HepG2 (cell line): Measurements from ENCODE around the gene SWSAP1. TPM values are rescaled to one million over a fixed set of nuclear protein-coding genes. Genes with fewer than 3 reads are reported as not detected.

ENCODE experiments used
- AGO1 ChIP-seq: fragments of 200-400 bp; formaldehyde crosslinking; IDR thresholded peaks from 2 replicates; pipeline ENCODE4 v1.6.1; 2017; ENCODE audit warnings: mild to moderate bottlenecking, low read depth, low read length, moderate library complexity; ENCODE audit not compliant: poor library complexity, severe bottlenecking
- NPAS2 ChIP-seq: sonication (generic); formaldehyde crosslinking; IDR thresholded peaks from 2 replicates; pipeline ENCODE4 v1.8.0; 2022; ENCODE audit warnings: mild to moderate bottlenecking, missing genetic modification reagents, borderline replicate concordance
- POGZ ChIP-seq: sonication (generic); formaldehyde crosslinking; IDR thresholded peaks from 2 replicates; pipeline ENCODE4 v1.4.0; 2020; ENCODE audit warnings: mild to moderate bottlenecking, missing genetic modification reagents
- RBFOX2 ChIP-seq: fragments of 200-400 bp; formaldehyde crosslinking; IDR thresholded peaks from 2 replicates; pipeline ENCODE4 v1.6.1; 2017; ENCODE audit warnings: low read depth, mild to moderate bottlenecking, low read length
- SMAD9 ChIP-seq: sonication (generic); formaldehyde crosslinking; IDR thresholded peaks from 2 replicates; pipeline ENCODE4 v1.5.1; 2020; ENCODE audit warnings: mild to moderate bottlenecking, missing genetic modification reagents
- TBX3 ChIP-seq: fragments of 450-650 bp; IDR thresholded peaks from 2 replicates; pipeline ENCODE4 v1.6.1; 2017; ENCODE audit warnings: antibody characterized with exemption, mild to moderate bottlenecking, inconsistent platforms, borderline replicate concordance
- ZC3H13 ChIP-seq: sonication (generic); formaldehyde crosslinking; IDR thresholded peaks from 2 replicates; pipeline ENCODE4 v1.8.1; 2023; ENCODE audit warnings: mild to moderate bottlenecking, missing genetic modification reagents, moderate library complexity
- ZNF160 ChIP-seq: sonication (generic); formaldehyde crosslinking; IDR thresholded peaks from 2 replicates; pipeline ENCODE4 v1.8.0; 2022; ENCODE audit warnings: mild to moderate bottlenecking, inconsistent platforms, missing genetic modification reagents
- ZNF207 ChIP-seq: fragments of 450-650 bp; IDR thresholded peaks from 2 replicates; pipeline ENCODE4 v1.6.1; 2016; ENCODE audit warnings: antibody characterized with exemption, borderline replicate concordance
- ZNF350 ChIP-seq: sonication (generic); formaldehyde crosslinking; IDR thresholded peaks from 2 replicates; pipeline ENCODE4 v1.4.0; 2020; ENCODE audit warnings: mild to moderate bottlenecking, low read depth, missing genetic modification reagents, borderline replicate concordance
- ZNF720 ChIP-seq: sonication (generic); formaldehyde crosslinking; IDR thresholded peaks from 2 replicates; pipeline ENCODE4 v1.4.0; 2020; ENCODE audit warnings: missing genetic modification reagents
- ZNF841 ChIP-seq: sonication (generic); formaldehyde crosslinking; IDR thresholded peaks from 2 replicates; pipeline ENCODE4 v1.8.1; 2023; ENCODE audit warnings: missing genetic modification reagents, borderline replicate concordance
- ZSCAN25 ChIP-seq: sonication (generic); formaldehyde crosslinking; IDR thresholded peaks from 2 replicates; pipeline ENCODE4 v1.8.0; 2022; ENCODE audit warnings: mild to moderate bottlenecking, missing genetic modification reagents
- polyA plus RNA-seq, 8 experiments: library from polyadenylated mRNA; depleted of rRNA in 3 of 8; stranded (reverse) in 7 of 8; unstranded in 1 of 8; fragments of >200 nt; fragmentation: Illumina TruSeq in 4 of 8; extraction: Trizol in 4 of 8; gene quantifications; 2 replicates each; pipeline versions ENCODE4 v1.2.1 to v1.2.3, GENCODE V29; 2011 to 2016; ENCODE audit warnings: low read depth in 4 of 8, missing spikeins in 1 of 8, mixed read lengths in 1 of 8; ENCODE audit not compliant: insufficient read depth in 1 of 8
- total RNA-seq, 5 experiments: library from RNA; depleted of rRNA; stranded (reverse); fragments of >200 nt; fragmentation: Illumina TruSeq; extraction: Trizol; gene quantifications; 2 replicates each; pipeline ENCODE4 v1.2.3, GENCODE V29; 2016; ENCODE audit warnings: low read depth in 1 of 5
- TF ChIP-seq, protein P1 (sequence below): sonication (generic); formaldehyde crosslinking; IDR thresholded peaks from 2 replicates; pipeline ENCODE4 v1.4.0; 2020; ENCODE audit warnings: mild to moderate bottlenecking, missing genetic modification reagents
- TF ChIP-seq, protein P2 (sequence below): sonication (generic); formaldehyde crosslinking; IDR thresholded peaks from 2 replicates; pipeline ENCODE4 v1.4.0; 2020; ENCODE audit warnings: missing genetic modification reagents, borderline replicate concordance
- TF ChIP-seq, protein P3 (sequence below): sonication (generic); formaldehyde crosslinking; IDR thresholded peaks from 2 replicates; pipeline ENCODE4 v1.8.1; 2023; ENCODE audit warnings: mild to moderate bottlenecking, missing genetic modification reagents, borderline replicate concordance

SWSAP1 gene
- total and polyA plus RNA-seq, 2 of the 13 experiments (the other 11 are each of a cell fraction or from before 2014, with no cell fraction given) = 2.7 to 3.3 TPM

DNA sequence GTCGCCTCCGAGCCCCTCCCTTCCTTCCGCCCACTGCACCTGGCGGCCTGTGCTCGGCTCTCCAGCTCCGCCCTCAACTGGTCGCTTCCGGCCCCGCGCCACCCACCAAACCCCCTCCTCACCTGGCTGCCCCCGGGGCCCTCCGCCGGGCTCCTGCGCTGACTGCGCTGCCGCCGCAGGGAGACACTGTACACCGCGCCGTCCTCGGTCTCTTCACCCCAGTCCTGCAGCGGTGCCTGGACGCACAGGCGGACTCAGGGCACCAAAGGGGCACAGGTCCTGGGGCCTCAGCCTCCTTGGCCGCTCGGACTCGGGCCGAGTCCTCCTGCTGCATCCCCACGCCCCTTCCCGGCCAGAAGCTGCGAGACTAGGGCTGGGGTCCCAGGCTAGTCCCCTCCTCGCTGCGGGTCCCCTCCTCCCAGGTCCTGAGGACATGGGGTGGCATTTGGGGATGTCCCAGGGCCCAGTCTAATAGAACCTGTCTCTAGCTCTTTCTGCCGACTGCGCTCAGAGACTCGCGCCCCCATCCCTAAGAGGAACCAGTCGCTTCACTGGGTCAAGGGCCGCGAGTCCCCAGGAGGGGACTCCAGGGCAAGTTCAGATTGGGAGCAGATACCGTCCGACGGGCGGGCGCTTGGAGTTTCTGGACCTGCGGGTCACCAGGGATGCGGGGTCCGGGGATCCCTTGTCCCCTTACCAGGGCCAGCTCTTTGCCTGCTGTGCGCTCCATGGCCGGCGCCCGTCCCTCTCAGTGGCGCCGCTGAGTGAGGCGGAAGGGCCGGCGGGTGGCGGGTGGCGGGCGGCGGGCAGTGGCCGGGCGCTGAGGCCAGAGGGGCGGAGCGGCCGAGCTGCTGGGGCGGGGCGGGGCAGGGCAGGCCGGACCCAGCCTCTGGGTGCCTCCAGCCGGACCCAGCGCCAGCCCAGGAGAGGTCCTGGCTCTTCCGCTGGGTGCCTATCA is 44.4 kb downstream of the SWSAP1 start, which contains the start of gene RGL3 (continued):
- TF ChIP-seq ZNF160 (CRISPR knock-in tag) (no peak), RBFOX2 (peak; percentile 42; the same call in 1 of the 2 replicates), TBX3 (no peak), POGZ (no peak), AGO1 (peak; percentile 58), ZNF207 (no peak), ZNF720 (CRISPR knock-in tag) (no peak), ZNF350 (CRISPR knock-in tag) (peak; percentile 33; the same call in 1 of the 2 replicates), ZNF841 (CRISPR knock-in tag) (no peak), NPAS2 (CRISPR knock-in tag) (no peak), ZC3H13 (CRISPR knock-in tag) (no peak), SMAD9 (CRISPR knock-in tag) (no peak), ZSCAN25 (CRISPR knock-in tag) (no peak)
- TF ChIP-seq, protein P1, sequence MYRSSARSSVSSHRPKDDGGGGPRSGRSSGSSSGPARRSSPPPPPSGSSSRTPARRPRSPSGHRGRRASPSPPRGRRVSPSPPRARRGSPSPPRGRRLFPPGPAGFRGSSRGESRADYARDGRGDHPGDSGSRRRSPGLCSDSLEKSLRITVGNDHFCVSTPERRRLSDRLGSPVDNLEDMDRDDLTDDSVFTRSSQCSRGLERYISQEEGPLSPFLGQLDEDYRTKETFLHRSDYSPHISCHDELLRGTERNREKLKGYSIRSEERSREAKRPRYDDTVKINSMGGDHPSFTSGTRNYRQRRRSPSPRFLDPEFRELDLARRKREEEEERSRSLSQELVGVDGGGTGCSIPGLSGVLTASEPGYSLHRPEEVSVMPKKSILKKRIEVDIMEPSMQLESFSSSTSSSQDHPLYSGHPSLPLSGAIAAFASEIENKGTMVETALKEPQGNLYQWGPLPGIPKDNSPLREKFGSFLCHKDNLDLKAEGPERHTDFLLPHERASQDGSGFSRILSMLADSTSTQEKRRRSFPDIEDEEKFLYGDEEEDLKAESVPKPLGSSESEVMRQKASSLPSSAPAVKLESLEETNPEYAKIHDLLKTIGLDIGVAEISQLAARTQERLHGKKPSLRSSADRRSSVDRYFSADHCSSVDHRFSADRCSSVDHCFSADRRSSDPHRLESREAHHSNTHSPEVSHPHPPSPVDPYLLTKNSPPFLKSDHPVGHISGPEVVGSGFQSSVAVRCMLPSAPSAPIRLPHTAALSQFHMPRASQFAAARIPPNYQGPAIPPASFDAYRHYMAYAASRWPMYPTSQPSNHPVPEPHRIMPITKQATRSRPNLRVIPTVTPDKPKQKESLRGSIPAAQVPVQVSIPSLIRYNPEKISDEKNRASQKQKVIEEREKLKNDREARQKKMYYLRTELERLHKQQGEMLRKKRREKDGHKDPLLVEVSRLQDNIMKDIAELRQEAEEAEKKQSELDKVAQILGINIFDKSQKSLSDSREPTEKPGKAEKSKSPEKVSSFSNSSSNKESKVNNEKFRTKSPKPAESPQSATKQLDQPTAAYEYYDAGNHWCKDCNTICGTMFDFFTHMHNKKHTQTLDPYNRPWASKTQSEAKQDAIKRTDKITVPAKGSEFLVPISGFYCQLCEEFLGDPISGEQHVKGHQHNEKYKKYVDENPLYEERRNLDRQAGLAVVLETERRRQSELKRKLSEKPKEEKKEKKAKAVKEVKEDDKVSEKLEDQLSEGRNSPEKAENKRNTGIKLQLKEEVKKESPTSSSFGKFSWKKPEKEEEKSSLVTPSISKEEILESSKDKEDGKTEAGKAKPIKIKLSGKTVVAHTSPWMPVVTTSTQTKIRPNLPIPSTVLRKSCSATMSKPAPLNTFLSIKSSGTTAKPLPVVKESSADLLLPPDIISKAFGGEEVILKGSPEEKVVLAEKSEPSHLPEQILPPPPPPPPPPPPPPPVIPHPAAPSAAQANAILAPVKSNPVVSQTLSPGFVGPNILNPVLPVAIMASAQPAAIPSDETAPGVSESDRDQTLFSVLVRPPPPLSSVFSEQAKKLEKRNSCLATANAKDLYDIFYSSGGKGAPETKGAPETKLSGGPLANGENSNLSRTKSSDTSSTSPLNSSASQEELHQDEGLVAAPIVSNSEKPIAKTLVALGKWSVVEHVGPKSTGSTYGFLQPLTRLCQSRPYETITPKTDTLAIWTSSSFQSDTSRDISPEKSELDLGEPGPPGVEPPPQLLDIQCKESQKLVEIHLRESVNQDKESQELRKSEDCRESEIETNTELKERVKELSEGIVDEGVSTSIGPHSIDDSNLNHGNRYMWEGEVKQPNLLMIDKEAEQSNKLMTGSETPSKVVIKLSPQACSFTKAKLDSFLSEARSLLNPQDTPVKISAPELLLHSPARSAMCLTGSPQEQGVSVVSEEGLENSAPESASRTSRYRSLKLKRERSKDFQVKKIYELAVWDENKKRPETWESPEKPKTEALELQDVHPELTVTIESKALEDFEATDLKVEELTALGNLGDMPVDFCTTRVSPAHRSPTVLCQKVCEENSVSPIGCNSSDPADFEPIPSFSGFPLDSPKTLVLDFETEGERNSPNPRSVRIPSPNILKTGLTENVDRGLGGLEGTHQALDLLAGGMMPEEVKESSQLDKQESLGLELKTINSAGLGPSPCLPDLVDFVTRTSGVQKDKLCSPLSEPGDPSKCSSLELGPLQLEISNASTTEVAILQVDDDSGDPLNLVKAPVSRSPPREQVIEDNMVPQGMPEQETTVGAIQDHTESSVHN (CRISPR knock-in tag) = no peak
- TF ChIP-seq, protein P2, sequence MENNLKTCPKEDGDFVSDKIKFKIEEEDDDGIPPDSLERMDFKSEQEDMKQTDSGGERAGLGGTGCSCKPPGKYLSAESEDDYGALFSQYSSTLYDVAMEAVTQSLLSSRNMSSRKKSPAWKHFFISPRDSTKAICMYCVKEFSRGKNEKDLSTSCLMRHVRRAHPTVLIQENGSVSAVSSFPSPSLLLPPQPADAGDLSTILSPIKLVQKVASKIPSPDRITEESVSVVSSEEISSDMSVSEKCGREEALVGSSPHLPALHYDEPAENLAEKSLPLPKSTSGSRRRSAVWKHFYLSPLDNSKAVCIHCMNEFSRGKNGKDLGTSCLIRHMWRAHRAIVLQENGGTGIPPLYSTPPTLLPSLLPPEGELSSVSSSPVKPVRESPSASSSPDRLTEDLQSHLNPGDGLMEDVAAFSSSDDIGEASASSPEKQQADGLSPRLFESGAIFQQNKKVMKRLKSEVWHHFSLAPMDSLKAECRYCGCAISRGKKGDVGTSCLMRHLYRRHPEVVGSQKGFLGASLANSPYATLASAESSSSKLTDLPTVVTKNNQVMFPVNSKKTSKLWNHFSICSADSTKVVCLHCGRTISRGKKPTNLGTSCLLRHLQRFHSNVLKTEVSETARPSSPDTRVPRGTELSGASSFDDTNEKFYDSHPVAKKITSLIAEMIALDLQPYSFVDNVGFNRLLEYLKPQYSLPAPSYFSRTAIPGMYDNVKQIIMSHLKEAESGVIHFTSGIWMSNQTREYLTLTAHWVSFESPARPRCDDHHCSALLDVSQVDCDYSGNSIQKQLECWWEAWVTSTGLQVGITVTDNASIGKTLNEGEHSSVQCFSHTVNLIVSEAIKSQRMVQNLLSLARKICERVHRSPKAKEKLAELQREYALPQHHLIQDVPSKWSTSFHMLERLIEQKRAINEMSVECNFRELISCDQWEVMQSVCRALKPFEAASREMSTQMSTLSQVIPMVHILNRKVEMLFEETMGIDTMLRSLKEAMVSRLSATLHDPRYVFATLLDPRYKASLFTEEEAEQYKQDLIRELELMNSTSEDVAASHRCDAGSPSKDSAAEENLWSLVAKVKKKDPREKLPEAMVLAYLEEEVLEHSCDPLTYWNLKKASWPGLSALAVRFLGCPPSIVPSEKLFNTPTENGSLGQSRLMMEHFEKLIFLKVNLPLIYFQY = peak; percentile 38; the same call in 1 of the 2 replicates
- TF ChIP-seq, protein P3, sequence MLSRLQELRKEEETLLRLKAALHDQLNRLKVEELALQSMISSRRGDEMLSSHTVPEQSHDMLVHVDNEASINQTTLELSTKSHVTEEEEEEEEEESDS (CRISPR knock-in tag) = no peak
